Esophagus muscularis mucosa (tissue), 3 donors: ENCODE data around the gene PRUNE1.

Experiments
- POLR2A ChIP-seq: fragments of 450-650 bp; IDR thresholded peaks from one replicate; pipeline ENCODE4 v1.6.1; 2017; ENCODE audit warnings: antibody characterized with exemption, moderate library complexity, mild to moderate bottlenecking, low read depth
- POLR2AphosphoS5 ChIP-seq, 2 donors: sonication (generic); formaldehyde crosslinking; IDR thresholded peaks; one replicate each; pipeline ENCODE4 v1.6.1; 2017; ENCODE audit warnings: antibody characterized with exemption in 2 of 2
- TF ChIP-seq, protein P1 (sequence below), 3 experiments: fragments of 200-600 bp in 2 of 3; fragments of 450-650 bp in 1 of 3; sonication (generic) in 2 of 3; IDR thresholded peaks; one replicate each; pipeline ENCODE4 v1.5.1; 2017 to 2019; ENCODE audit warnings: antibody characterized with exemption in 3 of 3, mild to moderate bottlenecking in 2 of 3, moderate library complexity in 1 of 3

DNA sequence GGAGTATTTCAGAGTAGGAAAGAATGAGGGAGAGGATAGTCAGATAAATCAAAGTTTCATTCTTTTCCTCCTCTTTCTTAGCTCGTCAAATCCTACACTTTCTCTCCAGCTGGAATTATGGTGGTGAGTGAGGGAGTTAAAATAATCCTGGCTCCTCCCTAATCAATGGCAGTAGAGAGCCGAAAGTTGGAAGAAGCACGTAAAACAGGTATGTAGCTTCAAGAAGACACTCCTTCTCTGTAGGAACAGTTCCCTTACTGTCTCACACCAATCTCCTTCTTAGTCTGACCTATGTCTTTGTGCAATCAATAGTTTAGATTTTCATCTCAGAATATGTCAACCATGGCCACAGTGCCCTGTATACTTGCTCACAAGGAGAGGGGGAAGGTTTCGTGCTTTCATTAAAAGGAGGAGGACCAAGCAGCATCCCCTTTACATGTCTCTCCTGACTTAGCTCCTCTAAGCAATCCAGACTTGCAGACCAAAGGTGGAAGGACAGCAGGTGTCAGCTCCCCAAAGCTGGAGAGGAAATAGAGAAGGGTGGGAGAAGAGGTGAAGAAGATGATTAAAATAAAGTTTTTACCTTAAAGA, 2.4 kb upstream of the PRUNE1 start:
- TF ChIP-seq, protein P1, sequence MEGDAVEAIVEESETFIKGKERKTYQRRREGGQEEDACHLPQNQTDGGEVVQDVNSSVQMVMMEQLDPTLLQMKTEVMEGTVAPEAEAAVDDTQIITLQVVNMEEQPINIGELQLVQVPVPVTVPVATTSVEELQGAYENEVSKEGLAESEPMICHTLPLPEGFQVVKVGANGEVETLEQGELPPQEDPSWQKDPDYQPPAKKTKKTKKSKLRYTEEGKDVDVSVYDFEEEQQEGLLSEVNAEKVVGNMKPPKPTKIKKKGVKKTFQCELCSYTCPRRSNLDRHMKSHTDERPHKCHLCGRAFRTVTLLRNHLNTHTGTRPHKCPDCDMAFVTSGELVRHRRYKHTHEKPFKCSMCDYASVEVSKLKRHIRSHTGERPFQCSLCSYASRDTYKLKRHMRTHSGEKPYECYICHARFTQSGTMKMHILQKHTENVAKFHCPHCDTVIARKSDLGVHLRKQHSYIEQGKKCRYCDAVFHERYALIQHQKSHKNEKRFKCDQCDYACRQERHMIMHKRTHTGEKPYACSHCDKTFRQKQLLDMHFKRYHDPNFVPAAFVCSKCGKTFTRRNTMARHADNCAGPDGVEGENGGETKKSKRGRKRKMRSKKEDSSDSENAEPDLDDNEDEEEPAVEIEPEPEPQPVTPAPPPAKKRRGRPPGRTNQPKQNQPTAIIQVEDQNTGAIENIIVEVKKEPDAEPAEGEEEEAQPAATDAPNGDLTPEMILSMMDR (IDR thresholded peaks at IDR 0.05) = no peak
- TF ChIP-seq POLR2AphosphoS5 (IDR thresholded peaks at IDR 0.05) = no peak
- no peak for TF ChIP-seq POLR2A
